ENCODE measurements around the gene RNF167. TPM values are rescaled to one million over a fixed set of nuclear protein-coding genes. Genes with fewer than 3 reads are reported as not detected.
"Not testable (repeated sequence)": the region's sequence is repeated elsewhere in the genome, so short reads cannot be mapped to it uniquely, and the experiment has no call there.

The RNF167 gene
- polyA plus RNA-seq, 1 donor (not counting 4 experiments of a cell fraction or from before 2014, with no cell fraction given): 101 TPM

DNA sequence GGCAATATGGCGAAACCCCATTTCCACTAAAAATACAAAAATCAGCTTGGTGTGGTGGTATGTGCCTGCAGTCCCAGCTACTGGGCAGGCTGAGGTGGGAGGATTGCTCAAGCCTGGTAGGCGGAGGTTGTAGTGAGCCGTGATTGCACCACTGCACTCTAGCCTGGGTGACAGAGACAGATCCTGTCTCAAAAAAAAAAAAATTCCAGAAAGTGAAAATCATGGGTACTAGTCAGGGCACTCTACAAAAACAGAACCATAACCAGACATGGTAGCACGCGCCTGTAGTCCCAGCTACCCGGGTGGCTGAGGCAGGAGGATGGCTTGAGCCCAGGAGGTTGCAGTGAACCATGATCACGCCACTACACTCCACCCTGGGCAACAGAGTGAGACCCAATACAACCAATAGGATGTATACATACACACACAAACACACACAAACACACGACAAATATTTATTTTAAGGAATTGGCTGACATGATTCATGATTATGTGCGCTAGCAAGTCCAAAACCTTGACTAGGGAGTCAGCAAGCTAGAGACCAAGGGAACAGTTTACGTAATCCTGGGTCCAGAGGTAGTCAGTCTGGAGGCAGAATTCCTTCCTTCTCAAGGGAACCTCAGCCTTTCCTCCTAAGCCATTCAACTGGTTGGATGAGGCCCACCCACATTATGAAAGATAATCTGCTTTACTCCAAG is 19.6 kb upstream of the RNF167 start:
- DNase-seq (ENCODE audit: low read depth, low spot score) (no peak), FAIRE-seq (peak; percentile 67)
- Histone ChIP-seq H3K9me1 (ENCODE audit: control insufficient read depth, extremely low read depth, insufficient read depth, low read length) (no peaks in the 10 kb centered on the region), H4K20me1 (ENCODE audit: control insufficient read depth, extremely low read depth, insufficient read depth, low read length) (no peaks in the 10 kb centered on the region), H3K36me3 (ENCODE audit: control insufficient read depth in 2 of 2, extremely low read depth in 1 of 2, insufficient read depth in 2 of 2, low read length in 2 of 2) (no peaks in the 10 kb centered on the region), H3K9ac (ENCODE audit: control insufficient read depth, extremely low read depth, insufficient read depth, low read length) (no peak overlapping the region), H2AFZ (ENCODE audit: control insufficient read depth, low read length) (no peak overlapping the region), H3K27me3 (ENCODE audit: control insufficient read depth, extremely low read depth, insufficient read depth, low read length) (no peaks in the 10 kb centered on the region), H3K27ac (ENCODE audit: control insufficient read depth, insufficient read depth, low read length) (no peak overlapping the region), H3K4me1 (ENCODE audit: control insufficient read depth, extremely low read depth, insufficient read depth, low read length) (peaks cover 3% of the 10 kb centered on the region), H3K4me3 (ENCODE audit: control insufficient read depth in 2 of 3, extremely low read depth in 1 of 3, insufficient read depth in 2 of 3, low read depth in 1 of 3, low read length in 3 of 3) (no peak overlapping the region), H3K79me2 (ENCODE audit: control insufficient read depth, insufficient read depth, low read length) (no peaks in the 10 kb centered on the region), H3K4me2 (ENCODE audit: control insufficient read depth, extremely low read depth, insufficient read depth, low read depth, low read length) (no peak overlapping the region), H3K9me3 (ENCODE audit: control insufficient read depth, low read depth, low read length) (no peaks in the 10 kb centered on the region)
- dilution Hi-C loops (cut with MboI; ENCODE audit: extremely low pct_ligation_motif_present, low sequenced_read_pairs): no loop called here
- TF ChIP-seq, protein P1, sequence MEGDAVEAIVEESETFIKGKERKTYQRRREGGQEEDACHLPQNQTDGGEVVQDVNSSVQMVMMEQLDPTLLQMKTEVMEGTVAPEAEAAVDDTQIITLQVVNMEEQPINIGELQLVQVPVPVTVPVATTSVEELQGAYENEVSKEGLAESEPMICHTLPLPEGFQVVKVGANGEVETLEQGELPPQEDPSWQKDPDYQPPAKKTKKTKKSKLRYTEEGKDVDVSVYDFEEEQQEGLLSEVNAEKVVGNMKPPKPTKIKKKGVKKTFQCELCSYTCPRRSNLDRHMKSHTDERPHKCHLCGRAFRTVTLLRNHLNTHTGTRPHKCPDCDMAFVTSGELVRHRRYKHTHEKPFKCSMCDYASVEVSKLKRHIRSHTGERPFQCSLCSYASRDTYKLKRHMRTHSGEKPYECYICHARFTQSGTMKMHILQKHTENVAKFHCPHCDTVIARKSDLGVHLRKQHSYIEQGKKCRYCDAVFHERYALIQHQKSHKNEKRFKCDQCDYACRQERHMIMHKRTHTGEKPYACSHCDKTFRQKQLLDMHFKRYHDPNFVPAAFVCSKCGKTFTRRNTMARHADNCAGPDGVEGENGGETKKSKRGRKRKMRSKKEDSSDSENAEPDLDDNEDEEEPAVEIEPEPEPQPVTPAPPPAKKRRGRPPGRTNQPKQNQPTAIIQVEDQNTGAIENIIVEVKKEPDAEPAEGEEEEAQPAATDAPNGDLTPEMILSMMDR (optimal IDR thresholded peaks at IDR 0.05 in 1 of 3, IDR thresholded peaks at IDR 0.05 in 1 of 3, conservative IDR thresholded peaks at IDR 0.05 in 1 of 3; ENCODE audit: extremely low read depth in 1 of 3, insufficient read depth in 2 of 3, low read length in 3 of 3): no peak
- no peak for TF ChIP-seq EZH2 (IDR thresholded peaks at IDR 0.05; ENCODE audit: low read length)

DNA sequence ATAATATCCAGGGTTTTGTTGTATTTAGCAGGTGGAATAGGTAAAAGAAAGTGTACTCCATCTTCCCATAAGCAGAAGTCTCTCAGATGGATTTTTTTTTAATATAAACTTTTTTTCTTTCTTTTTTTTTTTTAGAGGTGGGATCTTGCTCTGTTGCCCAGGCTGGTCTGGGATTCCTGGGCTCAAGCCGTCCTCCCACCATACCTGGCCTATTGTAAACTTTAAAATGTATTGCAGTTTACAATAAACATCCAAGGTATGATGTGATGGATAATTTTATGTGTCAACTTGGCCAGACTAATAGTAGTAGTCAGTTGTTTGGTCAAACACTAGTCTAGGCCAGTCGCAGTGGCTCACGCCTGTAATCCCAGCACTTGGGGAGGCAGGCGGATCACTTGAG is 18.7 kb upstream of the RNF167 start:
- Histone ChIP-seq H2AFZ (ENCODE audit: control insufficient read depth, low read length) (no peak overlapping the region), H3K9me3 (ENCODE audit: control insufficient read depth, low read depth, low read length) (no peaks in the 10 kb centered on the region), H3K27ac (ENCODE audit: control insufficient read depth, insufficient read depth, low read length) (no peak overlapping the region), H3K36me3 (ENCODE audit: control insufficient read depth in 2 of 2, extremely low read depth in 1 of 2, insufficient read depth in 2 of 2, low read length in 2 of 2) (no peaks in the 10 kb centered on the region), H3K9me1 (ENCODE audit: control insufficient read depth, extremely low read depth, insufficient read depth, low read length) (no peaks in the 10 kb centered on the region), H3K27me3 (ENCODE audit: control insufficient read depth, extremely low read depth, insufficient read depth, low read length) (no peaks in the 10 kb centered on the region), H3K9ac (ENCODE audit: control insufficient read depth, extremely low read depth, insufficient read depth, low read length) (no peak overlapping the region), H3K4me1 (ENCODE audit: control insufficient read depth, extremely low read depth, insufficient read depth, low read length) (peaks cover 3% of the 10 kb centered on the region), H3K4me3 (ENCODE audit: control insufficient read depth in 2 of 3, extremely low read depth in 1 of 3, insufficient read depth in 2 of 3, low read depth in 1 of 3, low read length in 3 of 3) (no peak overlapping the region), H4K20me1 (ENCODE audit: control insufficient read depth, extremely low read depth, insufficient read depth, low read length) (no peaks in the 10 kb centered on the region), H3K79me2 (ENCODE audit: control insufficient read depth, insufficient read depth, low read length) (no peaks in the 10 kb centered on the region), H3K4me2 (ENCODE audit: control insufficient read depth, extremely low read depth, insufficient read depth, low read depth, low read length) (no peak overlapping the region)
- dilution Hi-C loops (cut with MboI; ENCODE audit: extremely low pct_ligation_motif_present, low sequenced_read_pairs): no loop called here
- no peak for TF ChIP-seq EZH2 (IDR thresholded peaks at IDR 0.05; ENCODE audit: low read length)
- TF ChIP-seq, protein P1 (optimal IDR thresholded peaks at IDR 0.05 in 1 of 3, IDR thresholded peaks at IDR 0.05 in 1 of 3, conservative IDR thresholded peaks at IDR 0.05 in 1 of 3; ENCODE audit: extremely low read depth in 1 of 3, insufficient read depth in 2 of 3, low read length in 3 of 3): no peak
- FAIRE-seq: no peak
- no peak for DNase-seq (ENCODE audit: low read depth, low spot score)

DNA sequence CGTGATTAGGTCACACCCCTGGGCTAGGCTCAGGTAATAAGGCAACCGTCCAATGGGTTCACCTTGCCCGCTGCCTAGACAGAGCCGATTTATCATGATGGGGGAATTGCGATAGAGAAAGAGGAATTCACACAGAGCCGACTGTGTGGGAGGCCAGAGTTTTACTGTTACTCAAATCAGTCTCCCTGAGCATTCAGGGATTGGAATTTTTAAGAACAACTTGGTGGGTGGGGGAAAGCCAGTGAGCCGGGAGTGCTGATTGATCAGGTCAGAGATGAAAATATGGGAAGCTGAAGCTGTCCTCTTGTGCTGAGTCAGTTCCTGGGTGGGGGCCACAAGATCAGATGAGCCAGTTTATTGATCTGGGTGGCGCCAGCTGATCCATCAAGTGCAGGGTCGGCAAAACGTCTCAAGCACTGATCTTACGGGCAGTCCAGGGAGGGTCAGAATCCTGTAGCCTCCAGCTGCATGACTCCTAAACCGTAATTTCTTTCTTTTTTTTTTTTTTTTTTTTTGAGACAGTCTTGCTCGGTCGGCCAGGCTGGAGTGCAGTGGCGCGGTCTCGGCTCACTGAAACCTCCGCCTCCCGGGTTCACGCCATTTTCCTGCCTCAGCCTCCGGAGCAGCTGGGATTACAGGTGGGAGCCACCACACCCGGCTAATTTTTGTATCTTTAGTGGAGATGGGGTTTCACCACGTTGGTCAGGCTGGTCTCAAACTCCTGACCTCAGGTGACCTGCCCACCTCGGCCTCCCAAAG is 13.3 kb upstream of the RNF167 start:
- DNase-seq (ENCODE audit: low read depth, low spot score); H3K9ac ChIP-seq (ENCODE audit: control insufficient read depth, extremely low read depth, insufficient read depth, low read length); H4K20me1 ChIP-seq (ENCODE audit: control insufficient read depth, extremely low read depth, insufficient read depth, low read length); H3K4me2 ChIP-seq (ENCODE audit: control insufficient read depth, extremely low read depth, insufficient read depth, low read depth, low read length); H3K36me3 ChIP-seq (ENCODE audit: control insufficient read depth in 2 of 2, extremely low read depth in 1 of 2, insufficient read depth in 2 of 2, low read length in 2 of 2); H3K79me2 ChIP-seq (ENCODE audit: control insufficient read depth, insufficient read depth, low read length); H3K4me1 ChIP-seq (ENCODE audit: control insufficient read depth, extremely low read depth, insufficient read depth, low read length); dilution Hi-C loops (cut with MboI; ENCODE audit: extremely low pct_ligation_motif_present, low sequenced_read_pairs); H3K27ac ChIP-seq (ENCODE audit: control insufficient read depth, insufficient read depth, low read length); FAIRE-seq; H3K27me3 ChIP-seq (ENCODE audit: control insufficient read depth, extremely low read depth, insufficient read depth, low read length); H3K4me3 ChIP-seq (ENCODE audit: control insufficient read depth in 2 of 3, extremely low read depth in 1 of 3, insufficient read depth in 2 of 3, low read depth in 1 of 3, low read length in 3 of 3); H2AFZ ChIP-seq (ENCODE audit: control insufficient read depth, low read length); H3K9me3 ChIP-seq (ENCODE audit: control insufficient read depth, low read depth, low read length); H3K9me1 ChIP-seq (ENCODE audit: control insufficient read depth, extremely low read depth, insufficient read depth, low read length): not testable (repeated sequence)

Data from keratinocyte (primary cell).